PC-9 (cell line): ENCODE results near the gene MAP2K4. TPM values are rescaled to one million over a fixed set of nuclear protein-coding genes. Genes with fewer than 3 reads are reported as not detected.
"Not testable (repeated sequence)": the region's sequence is repeated elsewhere in the genome, so short reads cannot be mapped to it uniquely, and the experiment has no call there.

Source experiments
- BruUV-seq: library from RNA; stranded (reverse); fragments of 400-500 nt; replicated peaks from 2 replicates; lab custom pipeline; 2021; lab: Mats Ljungman, UMichigan
- CTCF ChIA-PET: fragments of 300-600 bp; sonication (Branson Sonifier 250); formaldehyde crosslinking; loops from one replicate; lab custom pipeline; 2022; ENCODE audit warnings: antibody characterized with exemption; lab: Charles Lee
- POLR2A ChIA-PET: fragments of 300-600 bp; sonication (Branson Sonifier 250); formaldehyde crosslinking; loops from one replicate; lab custom pipeline; 2022; ENCODE audit warnings: antibody characterized with exemption; ENCODE audit not compliant: unreplicated experiment; lab: Charles Lee
- DNase-seq, 2 experiments: peaks; one replicate each; pipeline versions ENCODE4 v3.0.0 to v3.0.0-alpha.2; 2015 to 2022; ENCODE audit warnings: mixed read lengths in 1 of 2
- H2AFZ ChIP-seq: fragments of 200-600 bp; sonication (generic); 2 replicates; pipeline ENCODE4 v1.8.1; 2017; ENCODE audit warnings: antibody characterized with exemption
- H3F3A ChIP-seq: fragments of 200-600 bp; sonication (generic); 2 replicates; pipeline ENCODE4 v1.8.1; 2017; ENCODE audit warnings: antibody characterized with exemption, mild to moderate bottlenecking, low read depth; ENCODE audit not compliant: insufficient read depth
- H3K27ac ChIP-seq: fragments of 200-600 bp; sonication (generic); 2 replicates; pipeline ENCODE4 v1.6.1; 2016; ENCODE audit warnings: mixed run types
- H3K27me3 ChIP-seq: fragments of 200-600 bp; sonication (generic); 2 replicates; pipeline ENCODE4 v1.6.1; 2016; ENCODE audit warnings: low read depth, mixed run types; ENCODE audit not compliant: insufficient read depth
- H3K36me3 ChIP-seq: fragments of 200-600 bp; sonication (generic); 2 replicates; pipeline ENCODE4 v1.6.1; 2016; ENCODE audit warnings: low read depth, mixed run types
- H3K4me1 ChIP-seq: fragments of 200-600 bp; sonication (generic); replicated peaks from 2 replicates; pipeline ENCODE4 v1.6.1; 2016; ENCODE audit warnings: mixed run types; ENCODE audit not compliant: insufficient read depth
- H3K4me2 ChIP-seq: fragments of 200-600 bp; sonication (generic); 2 replicates; pipeline ENCODE4 v1.6.1; 2017; ENCODE audit warnings: mixed run types
- H3K4me3 ChIP-seq: fragments of 200-600 bp; sonication (generic); 2 replicates; pipeline ENCODE4 v1.6.1; 2016; ENCODE audit warnings: mixed run types
- H3K79me2 ChIP-seq: fragments of 200-600 bp; sonication (generic); 2 replicates; pipeline ENCODE4 v1.6.1; 2017; ENCODE audit warnings: low read depth, mixed run types
- H3K9me2 ChIP-seq: fragments of 200-600 bp; sonication (generic); 2 replicates; pipeline ENCODE4 v1.8.1; 2017; ENCODE audit warnings: mild to moderate bottlenecking; ENCODE audit not compliant: insufficient read depth
- H3K9me3 ChIP-seq: fragments of 200-600 bp; sonication (generic); 2 replicates; pipeline ENCODE4 v1.8.1; 2016; ENCODE audit warnings: low read depth; ENCODE audit not compliant: insufficient read depth
- H4K20me1 ChIP-seq: fragments of 200-600 bp; sonication (generic); 2 replicates; pipeline ENCODE4 v1.8.1; 2017; ENCODE audit not compliant: insufficient read depth
- CTCF ChIP-seq: fragments of 200-600 bp; sonication (generic); conservative IDR thresholded peaks from 2 replicates; pipeline ENCODE4 v1.6.1; 2017; ENCODE audit warnings: mixed run types, antibody characterized with exemption, mild to moderate bottlenecking, moderate library complexity
- EZH2 ChIP-seq: fragments of 200-600 bp; sonication (generic); IDR thresholded peaks from 2 replicates; pipeline ENCODE4 v1.8.0; 2017; ENCODE audit warnings: antibody characterized with exemption, low read depth
- intact Hi-C: fragments of 100-400 bp; cut with micrococcal nuclease; formaldehyde crosslinking; loops from one replicate; pipeline ENCODE4 v1.10.0; 2022; ENCODE audit not compliant: unreplicated experiment
- total RNA-seq: library from RNA; stranded (reverse); gene quantifications from 2 replicates; pipeline ENCODE4 v1.2.3, GENCODE V29; 2021

Gene MAP2K4
- total RNA-seq, 1 experiment from 2014 or later = 44.3 TPM

- Histone ChIP-seq H3K79me2 (no peaks in the 10 kb centered on the region), H3K4me2 (no peak overlapping the region), H3K9me2 (no peaks in the 10 kb centered on the region), H2AFZ (no peak overlapping the region), H3K9me3 (0 out of 2 replicates have a peak, but pooled peaks cover 5% of the 10 kb centered on the region), H3K27ac (no peak overlapping the region), H3K4me1 (no peaks in the 10 kb centered on the region), H3F3A (no peaks in the 10 kb centered on the region), H3K36me3 (0 out of 2 replicates have a peak, but pooled peaks cover 8% of the 10 kb centered on the region), H3K4me3 (no peak overlapping the region), H3K27me3 (no peaks in the 10 kb centered on the region), H4K20me1 (no peaks in the 10 kb centered on the region)
- intact Hi-C loops = no loop called here
- TF ChIP-seq EZH2 (no peak), CTCF (no peak)
- ChIA-PET CTCF (no interaction called here), POLR2A (no interaction called here)
- DNase-seq = no peak
- no TSS peak for BruUV-seq
Measured at GRCh38 chr17:12140685-12141084, 120.0 kb downstream of the MAP2K4 start.

DNA sequence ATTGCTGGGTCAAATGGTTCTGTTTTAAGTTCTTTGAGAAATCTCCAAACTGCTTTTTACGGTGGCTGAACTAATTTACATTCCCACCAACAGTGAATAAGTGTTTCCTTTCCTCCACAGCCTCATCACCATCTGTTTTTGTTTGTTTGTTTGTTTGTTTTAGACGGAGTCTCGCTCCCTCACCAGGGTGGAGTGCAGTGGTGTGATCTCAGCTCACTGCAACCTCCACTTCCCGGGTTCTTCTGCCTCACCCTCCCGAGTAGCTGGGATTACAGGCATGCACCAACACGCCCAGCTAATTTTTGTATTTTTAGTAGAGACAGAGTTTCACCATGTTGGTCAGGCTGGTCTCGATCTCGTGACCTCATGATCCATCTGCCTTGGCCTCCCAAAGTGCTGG, 141.5 kb downstream of the MAP2K4 start:
- CTCF ChIA-PET, H3K79me2 ChIP-seq, BruUV-seq, POLR2A ChIA-PET, DNase-seq, H3K4me2 ChIP-seq, H3K9me2 ChIP-seq, H3K27me3 ChIP-seq, H3K4me3 ChIP-seq, H2AFZ ChIP-seq, H3K9me3 ChIP-seq, H3K27ac ChIP-seq, H4K20me1 ChIP-seq, H3K36me3 ChIP-seq, H3F3A ChIP-seq, intact Hi-C loops, H3K4me1 ChIP-seq: not testable (repeated sequence)

- Histone ChIP-seq H3K27ac (no peak overlapping the region), H3K79me2 (no peaks in the 10 kb centered on the region), H2AFZ (no peak overlapping the region), H3F3A (no peaks in the 10 kb centered on the region), H3K4me2 (no peak overlapping the region), H3K9me3 (no peaks in the 10 kb centered on the region), H4K20me1 (no peaks in the 10 kb centered on the region), H3K4me1 (no peaks in the 10 kb centered on the region), H3K4me3 (no peak overlapping the region), H3K36me3 (no peaks in the 10 kb centered on the region), H3K27me3 (no peaks in the 10 kb centered on the region), H3K9me2 (no peaks in the 10 kb centered on the region)
- ChIA-PET CTCF (no interaction called here), POLR2A (no interaction called here)
- BruUV-seq = no TSS peak
- no peak for TF ChIP-seq EZH2
- DNase-seq = no peak
- intact Hi-C loops = no loop called here
Measured at GRCh38 chr17:12164085-12164484, 143.4 kb downstream of the MAP2K4 start.

- H3K27me3 ChIP-seq = peaks cover 6% of the 10 kb centered on the region; the same call in 1 of the 2 replicates
- H3K4me1 ChIP-seq = no peaks in the 10 kb centered on the region
- no peak for DNase-seq
- H4K20me1 ChIP-seq = no peaks in the 10 kb centered on the region
- CTCF ChIA-PET = interaction anchor here (1.0 kb wide), 1 partner anchor 853 kb away, joined by 9 read pairs; no protein-coding TSS in a partner anchor
- H3K36me3 ChIP-seq = no peaks in the 10 kb centered on the region
- no peaks in the 10 kb centered on the region for H3K9me2 ChIP-seq
- no peaks in the 10 kb centered on the region for H3K9me3 ChIP-seq
- H2AFZ ChIP-seq = no peak overlapping the region
- POLR2A ChIA-PET = no interaction called here
- H3F3A ChIP-seq = no peaks in the 10 kb centered on the region
- H3K79me2 ChIP-seq = no peaks in the 10 kb centered on the region
- no peak overlapping the region for H3K4me2 ChIP-seq
- TF ChIP-seq CTCF (no peak), EZH2 (no peak)
- H3K27ac ChIP-seq = no peak overlapping the region
- BruUV-seq = no TSS peak
- intact Hi-C loops = no loop called here
- no peak overlapping the region for H3K4me3 ChIP-seq
Measured at GRCh38 chr17:12178644-12179330, 158.1 kb downstream of the MAP2K4 start.
